K562 (cell line): ENCODE data around the gene IL23A. TPM values are rescaled to one million over a fixed set of nuclear protein-coding genes. Genes with fewer than 3 reads are reported as not detected.
A peak's percentile ranks its signal among the peaks of the same experiment; 100 is the strongest.

Source experiments
- ATAC-seq: fragments of 200-7000 bp; cut with Tn5 transposase; 3 replicates; pipeline ENCODE4 v1.9.1; 2020; ENCODE audit warnings: moderate library complexity
- BruUV-seq: library from RNA; stranded (reverse); fragments of 400-500 nt; replicated peaks from 2 replicates; lab custom pipeline; 2021; lab: Mats Ljungman, UMichigan
- CTCF ChIA-PET: fragments of 300-600 bp; formaldehyde crosslinking; extraction: SDS; loops from one replicate; lab custom pipeline; 2021; ENCODE audit warnings: low intra/inter-chr PET ratio; lab: Yijun Ruan, JAX
- POLR2A ChIA-PET: fragments of 300-600, 350-650 bp; sonication (Branson Sonifier 250); formaldehyde crosslinking; extraction: SDS; loops from one replicate; lab custom pipeline; 2021; ENCODE audit warnings: antibody characterized with exemption, inconsistent platforms; lab: Yijun Ruan, JAX
- DNase-seq, 4 experiments: peaks; one replicate each; pipeline versions ENCODE4 v3.0.0 to v3.0.0-alpha.2; 2011 to 2018; ENCODE audit warnings: low spot score in 3 of 4, mixed read lengths in 3 of 4; ENCODE audit errors: extremely low read depth in 1 of 4
- FAIRE-seq: peaks from 2 replicates; lab custom pipeline; 2011; peaks lifted over from hg19 to GRCh38; lab: Jason Lieb, UNC
- H2AFZ ChIP-seq: 2 replicates; pipeline ENCODE4 v1.6.0; 2011; ENCODE audit warnings: low read depth, low read length, control low read depth, inconsistent platforms
- H3K27ac ChIP-seq: fragments of 200-600 bp; 3 replicates; pipeline ENCODE4 v1.8.0; 2011; ENCODE audit warnings: low read depth, mild to moderate bottlenecking, control low read depth, inconsistent platforms, low read length, moderate library complexity, mixed read lengths; ENCODE audit errors: extremely low read depth
- H3K27me3 ChIP-seq, 2 experiments: fragments of 300-600 bp in 1 of 2; 2 replicates in 1 of 2; 3 replicates in 1 of 2; pipeline versions ENCODE4 v1.6.0 to v1.8.0; 2011; ENCODE audit warnings: inconsistent platforms in 2 of 2, low read length in 2 of 2, mild to moderate bottlenecking in 1 of 2, mixed read lengths in 1 of 2, moderate library complexity in 1 of 2; ENCODE audit not compliant: control insufficient read depth in 2 of 2, insufficient read depth in 2 of 2
- H3K36me3 ChIP-seq: fragments of 300-600 bp; 3 replicates; pipeline ENCODE4 v1.8.0; 2011; ENCODE audit warnings: mild to moderate bottlenecking, low read length, inconsistent platforms; ENCODE audit not compliant: control insufficient read depth, insufficient read depth
- H3K4me1 ChIP-seq, 2 experiments: fragments of 200-600 bp in 1 of 2; replicated peaks in 1 of 2; 2 replicates in 1 of 2; 3 replicates in 1 of 2; pipeline versions ENCODE4 v1.5.1 to v1.8.0; 2011; ENCODE audit warnings: inconsistent platforms in 2 of 2, low read length in 2 of 2, mild to moderate bottlenecking in 1 of 2, mixed read lengths in 1 of 2, moderate library complexity in 1 of 2; ENCODE audit not compliant: control insufficient read depth in 2 of 2, insufficient read depth in 2 of 2
- H3K4me2 ChIP-seq: 2 replicates; pipeline ENCODE4 v1.6.1; 2011; ENCODE audit warnings: low read length, control low read depth, inconsistent platforms, mixed read lengths; ENCODE audit not compliant: insufficient read depth
- H3K4me3 ChIP-seq: fragments of 200-600 bp; sonication (generic), shearing (Covaris generic); 2 replicates; pipeline ENCODE4 v1.5.1; 2016; ENCODE audit warnings: control low read depth, inconsistent platforms
- H3K79me2 ChIP-seq: fragments of 200-600 bp; 3 replicates; pipeline ENCODE4 v1.8.0; 2011; ENCODE audit warnings: low read length, inconsistent platforms; ENCODE audit not compliant: control insufficient read depth, insufficient read depth
- H3K9ac ChIP-seq, 2 experiments: 2 replicates each; pipeline versions ENCODE4 v1.6.0 to v1.6.1; 2011; ENCODE audit warnings: low read depth in 2 of 2, low read length in 2 of 2, control low read depth in 1 of 2, inconsistent platforms in 1 of 2, mild to moderate bottlenecking in 1 of 2, mixed read lengths in 1 of 2; ENCODE audit not compliant: insufficient read depth in 1 of 2
- H3K9me1 ChIP-seq: one replicate; pipeline ENCODE4 v1.6.0; 2011; ENCODE audit warnings: inconsistent platforms, mild to moderate bottlenecking, low read length, moderate library complexity; ENCODE audit not compliant: control insufficient read depth, insufficient read depth
- H3K9me3 ChIP-seq: replicated peaks from 2 replicates; pipeline ENCODE4 v1.5.1; 2011; ENCODE audit warnings: low read depth, low read length, inconsistent platforms; ENCODE audit not compliant: control insufficient read depth, insufficient read depth
- H4K20me1 ChIP-seq: replicated peaks from 2 replicates; pipeline ENCODE4 v1.6.1; 2011; ENCODE audit warnings: low read length, inconsistent platforms, mixed read lengths; ENCODE audit not compliant: control insufficient read depth, insufficient read depth
- AFF1 ChIP-seq, 2 experiments: fragments of 450-650 bp; IDR thresholded peaks; 2 replicates each; pipeline ENCODE4 v1.6.1; 2018; ENCODE audit warnings: mild to moderate bottlenecking in 2 of 2, low read depth in 1 of 2; ENCODE audit not compliant: partially characterized antibody in 2 of 2
- ARID3A ChIP-seq: IDR thresholded peaks from 2 replicates; pipeline ENCODE4 v1.6.1; 2012; ENCODE audit warnings: low read depth, low read length, improper control_type of control experiment, borderline replicate concordance
- CAMTA2 ChIP-seq: fragments of 250-450 bp; sonication (Bioruptor Pico); conservative IDR thresholded peaks from 2 replicates; pipeline ENCODE4 v1.5.1; 2022
- CHCHD3 ChIP-seq: fragments of 250-450 bp; sonication (Bioruptor Pico); IDR thresholded peaks from 2 replicates; pipeline ENCODE4 v2.1.2; 2022; ENCODE audit warnings: mild to moderate bottlenecking
- MTA2 ChIP-seq: fragments of 450-650 bp; IDR thresholded peaks from 2 replicates; pipeline ENCODE4 v1.6.1; 2016; ENCODE audit warnings: low read depth
- PKNOX1 ChIP-seq: fragments of 450-650 bp; IDR thresholded peaks from 2 replicates; pipeline ENCODE4 v1.6.1; 2016
- PPARD ChIP-seq: fragments of 250-450 bp; sonication (Bioruptor Pico); IDR thresholded peaks from 2 replicates; pipeline ENCODE4 v1.8.0; 2022; ENCODE audit warnings: inconsistent platforms, mild to moderate bottlenecking, moderate library complexity
- SMC3 ChIP-seq: conservative IDR thresholded peaks from 2 replicates; pipeline ENCODE4 v1.6.1; 2011; ENCODE audit warnings: low read depth, low read length, improper control_type of control experiment; ENCODE audit not compliant: insufficient read depth
- SRSF9 ChIP-seq: fragments of 200-400 bp; formaldehyde crosslinking; IDR thresholded peaks from 2 replicates; pipeline ENCODE4 v1.6.1; 2017; ENCODE audit warnings: low read depth, low read length, borderline replicate concordance
- SUPT5H ChIP-seq: fragments of 450-650 bp; IDR thresholded peaks from 2 replicates; pipeline ENCODE4 v1.6.1; 2016
- TEAD4 ChIP-seq, 2 experiments: sonication (generic) in 1 of 2; formaldehyde crosslinking in 1 of 2; IDR thresholded peaks; 2 replicates each; pipeline versions ENCODE4 v1.6.1 to v1.8.0; 2012 to 2022; ENCODE audit warnings: borderline replicate concordance in 1 of 2, inconsistent platforms in 1 of 2, low read length in 1 of 2, mild to moderate bottlenecking in 1 of 2, missing genetic modification reagents in 1 of 2
- XRCC5 ChIP-seq: fragments of 200-400 bp; formaldehyde crosslinking; IDR thresholded peaks from 2 replicates; pipeline ENCODE4 v1.6.1; 2017; ENCODE audit warnings: low read depth, mild to moderate bottlenecking, low read length
- WGBS: fragments of 100-300 bp; shearing (Covaris generic); methylation state at CpG from one replicate; pipeline ENCODE4 v1.1.6; 2016; ENCODE audit warnings: low coverage, mixed read lengths; ENCODE audit not compliant: insufficient coverage; ENCODE audit errors: missing lambda C conversion rate; 5-methylcytosine and 5-hydroxymethylcytosine counted together
- in situ Hi-C: fragments of 300-500 bp; cut with MboI; formaldehyde crosslinking; loops from 4 replicates; pipeline ENCODE4 v1.15.0; 2018; ENCODE audit warnings: inconsistent platforms, mixed read lengths
- intact Hi-C: fragments of 100-400 bp; cut with micrococcal nuclease; formaldehyde crosslinking; loops from 2 replicates; pipeline ENCODE4 v1.14.2; 2022
- polyA plus RNA-seq, 8 experiments: library from polyadenylated mRNA; depleted of rRNA in 4 of 8; stranded (reverse) in 5 of 8; unstranded in 3 of 8; fragments of >200 nt; fragmentation: Nextera tagmentation in 2 of 8; fragmentation: Illumina TruSeq in 1 of 8; extraction: Ambion mirVana in 2 of 8; extraction: Trizol in 1 of 8; gene quantifications; 2 replicates each; pipeline versions ENCODE4 v1.2.1 to v1.2.3, GENCODE V29; 2011 to 2014; ENCODE audit warnings: inconsistent platforms in 1 of 8, missing spikeins in 1 of 8
- total RNA-seq, 7 experiments: library from RNA; depleted of rRNA in 6 of 7; stranded (reverse); fragments of >200 nt in 6 of 7; fragmentation: Illumina TruSeq in 2 of 7; extraction: Trizol in 2 of 7; gene quantifications; 2 replicates each; pipeline versions ENCODE4 v1.2.1 to v1.2.3, GENCODE V29; 2011 to 2021; ENCODE audit warnings: low replicate concordance in 1 of 7

IL23A gene
- total and polyA plus RNA-seq, 9 of the 15 experiments (the other 6 are each of a cell fraction or from before 2014, with no cell fraction given) = 4.4 to 37.2 (median 9.6) TPM

- WGBS = 39% methylated on average over 5 of the region's 5 CpGs
- Histone ChIP-seq H4K20me1 (peaks cover 3% of the 10 kb centered on the region; the same call in 1 of the 2 replicates), H3K27ac (peak overlapping the region; percentile 98), H3K9me3 (no peaks in the 10 kb centered on the region), H3K4me2 (peak overlapping the region; percentile 80), H3K79me2 (peaks cover 66% of the 10 kb centered on the region), H3K27me3 (no peaks in the 10 kb centered on the region), H3K36me3 (peaks cover 54% of the 10 kb centered on the region), H2AFZ (no peak overlapping the region; the same call in 1 of the 2 replicates), H3K9ac (peak overlapping the region; percentile 76 to 87), H3K4me3 (peak overlapping the region; percentile 64), H3K9me1 (no peaks in the 10 kb centered on the region), H3K4me1 (peaks cover 22 to 42% of the 10 kb centered on the region in 2 experiments)
- ATAC-seq (no peak), DNase-seq (no peak), FAIRE-seq (no peak)
- BruUV-seq = no TSS peak
- intact Hi-C loops = no loop called here
- ChIA-PET CTCF (interaction anchor here (0.6 kb wide), 1 partner anchor 248 kb away, joined by 4 read pairs; no protein-coding TSS in a partner anchor), POLR2A (interaction anchor here (0.6 to 3.2 kb wide), 8 partner anchors 9 to 161 kb away, joined by 3 to 18 read pairs (median 3); partner anchors contain the start of gene CNPY2)
- in situ Hi-C loops = no loop called here
- no peak for TF ChIP-seq SUPT5H
- no peak for TF ChIP-seq XRCC5
- no peak for TF ChIP-seq SRSF9
- TF ChIP-seq PKNOX1 = peak; percentile 84
- TF ChIP-seq CHCHD3 = no peak
- no peak for TF ChIP-seq MTA2
- no peak for TF ChIP-seq ARID3A
- no peak for TF ChIP-seq CAMTA2
- no peak for TF ChIP-seq AFF1 (IDR thresholded peaks at IDR 0.05; ENCODE audit: low read depth in 1 of 2, partially characterized antibody in 2 of 2)
- 0 out of 2 replicates have a peak, but pooled peaks have one; percentile 5 for TF ChIP-seq TEAD4 (IDR thresholded peaks at IDR 0.05; ENCODE audit: low read length)
- no peak for TF ChIP-seq TEAD4 (CRISPR knock-in tag; IDR thresholded peaks at IDR 0.05; ENCODE audit: borderline replicate concordance)
- no peak for TF ChIP-seq PPARD (CRISPR knock-in tag)
- no peak for TF ChIP-seq SMC3
These were observed 39.9 kb upstream of the IL23A start for GRCh38 chr12:56298828-56299227.
